M059J (cell line): ENCODE results near the gene ENOSF1. TPM values are rescaled to one million over a fixed set of nuclear protein-coding genes. Genes with fewer than 3 reads are reported as not detected.
"Not testable (repeated sequence)": the region's sequence is repeated elsewhere in the genome, so short reads cannot be mapped to it uniquely, and the experiment has no call there.

Source experiments
- DNase-seq: peaks from one replicate; pipeline ENCODE4 v3.0.0-alpha.2; 2012; ENCODE audit warnings: low read depth
- total RNA-seq: library from RNA; depleted of rRNA; stranded (reverse); fragments of >200 nt; shearing (Covaris generic); gene quantifications from 2 replicates; pipeline ENCODE4 v1.2.3, GENCODE V29; 2014; rRNA removed

ENOSF1 gene, protein sequence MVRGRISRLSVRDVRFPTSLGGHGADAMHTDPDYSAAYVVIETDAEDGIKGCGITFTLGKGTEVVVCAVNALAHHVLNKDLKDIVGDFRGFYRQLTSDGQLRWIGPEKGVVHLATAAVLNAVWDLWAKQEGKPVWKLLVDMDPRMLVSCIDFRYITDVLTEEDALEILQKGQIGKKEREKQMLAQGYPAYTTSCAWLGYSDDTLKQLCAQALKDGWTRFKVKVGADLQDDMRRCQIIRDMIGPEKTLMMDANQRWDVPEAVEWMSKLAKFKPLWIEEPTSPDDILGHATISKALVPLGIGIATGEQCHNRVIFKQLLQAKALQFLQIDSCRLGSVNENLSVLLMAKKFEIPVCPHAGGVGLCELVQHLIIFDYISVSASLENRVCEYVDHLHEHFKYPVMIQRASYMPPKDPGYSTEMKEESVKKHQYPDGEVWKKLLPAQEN
- total RNA-seq, result 3.5 and 4.5 TPM in 2 replicates

DNA sequence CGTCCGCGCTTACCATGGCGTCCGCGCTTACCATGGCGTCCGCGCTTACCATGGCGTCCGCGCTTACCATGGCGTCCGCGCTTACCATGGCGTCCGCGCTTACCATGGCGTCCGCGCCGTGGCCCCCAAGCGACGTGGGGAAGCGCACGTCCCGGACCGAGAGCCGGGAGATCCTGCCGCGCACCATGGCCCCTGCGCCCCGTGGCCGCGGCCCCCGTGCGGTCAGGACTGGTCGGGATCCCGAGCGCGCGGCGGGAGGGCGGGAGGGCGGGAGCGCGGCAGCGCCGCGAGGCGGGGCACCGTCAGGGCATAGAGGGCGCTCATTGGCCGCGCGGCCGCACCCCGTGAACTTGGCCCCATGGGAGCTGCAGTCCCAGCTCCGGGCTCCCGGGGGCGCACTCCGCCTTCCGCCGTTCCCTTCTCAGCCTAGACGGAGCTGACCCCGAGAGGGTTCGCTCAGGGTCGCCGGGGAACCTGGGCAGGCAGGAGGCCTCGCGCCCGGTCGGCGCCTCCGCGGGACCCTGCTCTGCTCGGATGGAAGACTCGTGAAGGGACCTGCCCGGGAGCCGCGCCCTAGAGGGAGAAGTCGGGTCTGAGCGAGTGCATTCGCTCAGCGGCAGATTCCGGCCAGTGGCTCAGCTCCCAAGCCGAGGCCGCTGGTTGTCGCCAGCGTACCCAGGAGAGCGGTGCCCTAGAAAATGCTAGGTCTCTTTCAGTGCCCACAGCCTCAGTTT lies at the start of gene ENOSF1:
Gene ENOSF1, minus strand, starts transcription at position 230 of the 734 bp plus-strand sequence. Its CDS starts 43 bp downstream, at position 187.
- peak; percentile 53 for DNase-seq

DNA sequence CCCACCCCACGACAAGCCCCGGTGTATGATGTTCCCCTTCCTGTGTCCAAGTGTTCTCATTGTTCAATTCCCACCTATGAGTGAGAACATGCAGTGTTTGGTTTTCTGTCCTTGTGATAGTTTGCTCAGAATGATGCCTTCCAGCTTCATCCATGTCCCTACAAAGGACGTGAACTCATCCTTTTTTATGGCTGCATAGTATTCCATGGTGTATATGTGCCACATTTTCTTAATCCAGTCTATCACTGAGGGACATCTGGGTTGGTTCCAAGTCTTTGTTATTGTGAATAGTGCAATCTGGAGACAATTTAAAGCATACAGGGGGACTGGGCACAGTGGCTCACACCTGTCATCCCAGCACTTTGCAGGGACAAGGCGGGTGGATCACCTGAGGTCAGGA lies 47.4 kb upstream of the ENOSF1 start:
- not testable (repeated sequence) for DNase-seq

DNA sequence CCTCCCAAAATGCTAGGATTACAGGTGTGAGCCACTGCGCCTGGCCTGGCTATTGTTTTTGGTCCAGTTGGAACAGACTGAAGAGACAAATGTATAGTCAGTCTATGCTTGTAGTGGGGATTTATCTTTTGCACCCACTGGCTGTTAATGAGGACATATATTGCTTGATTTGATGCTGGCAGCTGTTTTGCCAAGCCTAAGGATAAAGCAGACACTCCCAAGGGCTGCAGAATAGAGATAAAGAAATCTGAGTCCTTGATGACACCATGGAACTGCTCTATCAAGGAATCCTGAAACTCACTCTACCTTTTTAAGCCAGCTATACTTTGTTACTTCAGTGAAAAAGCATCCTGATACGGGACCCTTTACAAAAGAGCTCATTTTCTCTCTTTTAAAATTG lies 43.1 kb upstream of the ENOSF1 start:
- DNase-seq, result no peak

DNA sequence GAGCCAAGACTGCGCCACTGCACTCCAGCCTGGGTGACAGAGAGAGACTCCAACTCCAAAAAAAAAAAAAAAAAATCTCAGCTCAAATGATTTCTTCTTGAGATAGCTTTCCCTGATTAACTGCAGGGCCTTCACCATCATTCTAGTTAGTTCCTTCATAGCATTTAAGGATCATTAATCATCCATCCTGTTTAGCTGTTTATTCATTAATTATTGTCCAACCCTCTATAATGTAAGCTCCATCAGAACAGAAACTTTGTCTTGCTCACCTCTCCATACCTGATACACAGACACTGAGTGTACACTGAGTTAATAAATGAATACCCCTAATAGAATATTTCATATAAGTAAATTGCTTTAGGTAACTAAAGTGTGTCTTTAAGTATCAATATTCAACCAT lies 42.2 kb upstream of the ENOSF1 start:
- no peak for DNase-seq

DNA sequence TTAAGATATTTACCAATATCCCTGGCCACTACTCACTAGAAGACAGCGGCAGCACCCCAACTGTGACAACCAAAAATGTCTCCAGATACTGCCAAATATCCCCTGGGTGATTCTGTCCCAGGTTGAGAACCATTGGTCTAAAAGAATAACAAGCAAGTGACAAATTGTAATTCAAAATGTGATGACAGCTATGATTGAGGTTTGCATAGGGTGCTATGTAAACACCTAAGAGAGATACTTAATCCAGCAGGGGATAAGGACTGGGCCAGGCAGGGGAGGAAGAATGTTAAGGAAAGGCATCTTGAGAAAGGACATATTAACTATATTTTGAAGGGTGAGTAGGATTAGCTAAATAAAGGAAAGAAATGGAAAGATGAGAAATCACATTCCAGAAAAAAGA lies 38.0 kb upstream of the ENOSF1 start:
- no peak for DNase-seq

DNA sequence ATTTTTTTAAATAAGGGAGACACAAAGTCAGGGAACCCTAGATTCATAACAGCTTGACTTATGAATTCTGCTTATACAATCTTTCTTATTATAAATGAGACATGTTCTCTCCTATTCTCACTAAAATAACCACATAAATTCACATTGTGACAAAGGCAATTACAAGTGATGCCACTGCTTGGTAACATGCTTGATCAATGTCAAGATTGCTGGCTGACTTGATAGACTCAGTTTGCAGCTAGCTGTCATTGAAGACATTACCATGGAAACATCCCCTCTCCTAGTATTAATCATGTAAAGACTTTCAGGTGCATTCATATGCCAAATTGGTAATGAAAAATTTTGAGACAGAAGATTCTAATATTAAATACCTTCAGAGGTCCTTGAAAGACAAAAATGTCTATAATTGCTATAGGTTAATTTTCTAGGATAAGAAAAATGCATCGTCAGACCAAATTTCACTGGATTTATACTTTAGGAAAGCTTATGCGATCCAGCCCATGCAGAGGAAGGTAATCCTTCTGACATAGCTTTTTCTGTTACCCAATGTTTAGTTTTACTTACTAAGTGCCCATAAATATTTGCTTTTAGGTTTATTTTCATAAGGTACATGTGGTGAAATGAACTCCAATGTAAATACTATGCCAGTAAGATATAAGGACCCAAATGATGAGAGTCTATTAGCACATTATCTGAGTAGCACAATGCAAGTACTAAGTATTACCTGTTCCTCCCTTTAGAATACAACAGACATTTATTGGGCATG lies 32.6 kb upstream of the ENOSF1 start:
- DNase-seq, result no peak

DNA sequence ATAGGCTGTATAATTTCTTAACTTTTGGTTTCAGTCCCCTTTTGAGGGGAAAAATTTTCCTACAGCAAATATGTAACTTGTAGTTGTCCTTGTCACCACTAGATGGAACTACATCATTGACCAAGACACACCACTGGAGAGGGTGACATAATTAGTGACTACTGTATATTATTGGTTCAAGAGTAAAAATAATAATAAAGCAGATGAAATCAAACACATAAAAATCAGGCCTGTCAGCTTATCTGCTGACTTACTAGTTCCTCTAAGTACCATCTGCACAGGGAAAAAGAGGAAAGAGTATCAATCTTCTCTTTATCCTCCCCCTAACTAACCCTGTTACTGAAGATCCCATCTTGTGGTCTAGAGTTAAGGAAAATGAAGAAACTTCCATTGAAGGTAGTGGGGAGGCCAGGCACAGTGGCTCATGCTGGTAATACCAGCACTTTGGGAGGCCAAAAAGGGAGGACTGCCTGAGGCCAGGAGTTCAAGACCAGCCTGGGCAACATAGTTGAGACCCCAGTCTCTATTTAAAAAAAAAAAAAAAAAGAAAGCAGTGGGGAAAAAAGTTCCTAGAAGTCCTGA lies 29.6 kb upstream of the ENOSF1 start:
- DNase-seq, result peak; percentile 38

DNA sequence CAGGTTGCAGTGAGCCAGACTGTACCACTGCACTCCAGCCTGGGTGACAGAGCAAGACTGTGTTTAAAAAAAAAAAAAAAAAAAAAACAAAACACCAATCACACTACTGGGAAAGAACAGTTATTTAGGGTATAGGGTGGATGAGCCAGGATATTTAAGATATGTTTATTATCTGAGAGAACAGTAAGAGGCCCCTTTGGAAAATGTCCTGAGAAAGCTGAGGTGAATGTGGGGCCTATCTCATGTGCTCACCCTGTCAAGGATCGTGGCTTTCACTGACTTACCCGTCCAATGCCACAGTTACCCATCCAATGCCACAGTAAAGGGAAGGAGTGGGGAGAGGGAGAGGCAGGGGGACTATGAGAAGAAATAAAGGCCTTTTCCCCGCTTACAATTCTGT lies 19.9 kb upstream of the ENOSF1 start:
- no peak for DNase-seq

DNA sequence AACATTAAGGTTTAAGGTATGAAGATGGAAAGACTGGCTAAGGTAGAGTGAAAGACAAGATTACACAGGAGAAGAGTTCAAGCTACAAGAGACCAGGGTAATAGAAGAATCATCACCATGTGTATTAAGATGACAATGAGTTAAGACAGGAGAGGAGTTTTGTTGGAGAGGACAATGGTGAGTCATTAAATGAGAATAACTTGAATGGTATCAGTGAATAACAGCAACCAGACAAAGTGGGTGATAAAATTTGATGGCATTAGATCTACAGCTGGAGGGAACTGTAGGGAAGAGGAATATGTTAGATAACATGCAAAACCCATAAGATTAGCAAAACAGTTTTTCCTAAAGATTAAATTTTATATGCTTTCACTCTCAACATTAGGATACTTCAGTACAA lies 18.8 kb upstream of the ENOSF1 start:
- DNase-seq, result no peak

DNA sequence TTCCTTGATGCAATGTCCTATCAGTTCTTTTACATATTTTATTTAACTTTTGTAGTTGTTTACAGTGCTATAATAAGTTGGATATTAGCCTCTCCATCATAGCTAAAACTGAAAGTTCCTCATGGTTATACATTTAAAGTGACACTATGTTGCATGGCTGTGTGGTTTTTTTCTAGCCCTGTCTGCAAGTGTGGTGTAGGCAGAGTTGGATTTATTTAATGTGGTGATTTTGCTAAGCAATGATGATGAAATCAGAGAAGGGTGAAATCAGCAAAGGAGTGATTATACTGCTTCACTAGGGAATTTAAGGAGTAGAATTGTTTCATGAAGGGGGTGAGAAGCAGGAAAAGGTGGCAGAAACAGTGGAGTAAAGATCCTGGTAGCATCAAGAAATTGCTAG lies 18.3 kb upstream of the ENOSF1 start:
- no peak for DNase-seq

DNA sequence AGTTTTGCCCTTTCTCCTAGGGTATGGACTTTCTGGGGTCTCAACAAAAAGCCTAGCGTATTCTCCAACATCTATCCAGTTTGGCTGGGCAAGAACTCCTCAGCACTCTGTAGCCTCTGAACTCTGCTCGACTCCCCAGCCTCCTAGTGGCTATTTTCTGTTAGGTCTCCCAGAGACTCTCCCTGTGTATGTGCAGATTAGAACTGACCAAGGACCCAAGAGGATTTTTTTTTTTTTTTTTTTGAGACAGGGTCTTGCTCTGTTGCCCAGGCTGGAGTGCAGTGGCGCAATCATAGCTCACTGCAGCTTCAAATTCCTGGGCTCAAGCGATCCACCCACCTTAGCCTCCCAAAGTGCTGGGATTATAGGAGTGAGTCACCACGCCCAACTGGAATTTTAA lies 17.7 kb upstream of the ENOSF1 start:
- DNase-seq, result not testable (repeated sequence)

DNA sequence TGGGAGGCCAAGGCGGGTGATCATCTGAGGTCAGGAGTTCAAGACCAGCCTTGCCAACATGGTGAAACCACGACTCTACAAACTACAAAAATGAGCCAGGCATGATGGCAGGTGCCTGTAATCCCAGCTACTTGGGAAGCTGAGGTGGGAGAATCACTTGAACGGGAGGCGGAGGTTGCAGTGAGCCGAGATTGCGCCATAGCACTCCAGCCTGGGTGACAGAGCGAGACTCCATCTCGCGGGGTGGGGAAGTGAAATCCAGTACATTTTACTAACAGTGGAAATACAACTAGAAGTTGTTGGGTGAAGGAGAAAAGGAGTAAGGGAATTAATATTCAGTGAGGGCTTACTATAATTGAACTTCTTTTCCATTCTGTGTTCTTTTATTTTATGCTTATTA lies 13.2 kb upstream of the ENOSF1 start:
- no peak for DNase-seq

DNA sequence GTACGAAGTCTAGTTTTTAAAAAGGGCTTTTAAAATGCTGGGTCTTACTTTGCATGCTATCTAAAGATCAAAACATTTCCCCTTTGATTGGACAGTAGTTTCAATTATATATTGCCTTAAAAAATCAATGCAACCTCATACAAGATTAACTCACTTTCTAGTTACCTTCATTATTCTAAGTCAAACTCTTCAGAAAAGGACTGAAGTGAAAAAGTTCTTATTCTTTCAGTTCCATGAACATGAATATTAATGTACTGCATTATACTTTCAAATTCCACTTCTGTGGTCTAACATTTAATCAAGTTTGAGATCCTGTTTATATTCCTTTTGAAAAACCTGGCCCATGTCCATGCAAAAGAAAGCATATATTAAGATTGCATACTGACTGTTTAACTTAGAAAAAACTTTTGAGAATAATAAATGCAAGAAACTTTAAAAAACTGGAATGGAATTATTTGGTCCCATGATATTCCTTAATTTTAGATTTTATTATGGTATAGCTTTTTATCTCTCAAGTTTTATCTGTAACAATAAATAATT lies 11.2 kb upstream of the ENOSF1 start:
- no peak for DNase-seq

DNA sequence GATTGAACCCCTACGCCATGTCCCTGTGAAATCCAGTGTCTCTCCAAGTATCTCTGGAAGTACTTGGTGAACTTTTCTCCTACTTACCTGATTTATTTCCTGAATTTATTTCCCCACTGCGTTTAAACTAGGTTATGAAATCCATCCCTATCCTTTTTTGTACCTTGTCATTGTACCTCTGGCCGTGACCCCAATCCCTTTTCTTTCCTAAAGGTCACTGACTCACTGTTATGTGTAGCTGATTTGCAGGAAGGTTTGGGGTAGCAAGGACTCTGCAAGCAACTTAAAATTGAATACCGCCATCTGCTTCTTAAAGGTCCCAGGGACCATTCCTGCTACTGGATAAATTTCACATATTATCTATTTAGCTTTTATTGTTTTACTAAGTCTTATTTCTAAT lies 4.6 kb upstream of the ENOSF1 start:
- no peak for DNase-seq

DNA sequence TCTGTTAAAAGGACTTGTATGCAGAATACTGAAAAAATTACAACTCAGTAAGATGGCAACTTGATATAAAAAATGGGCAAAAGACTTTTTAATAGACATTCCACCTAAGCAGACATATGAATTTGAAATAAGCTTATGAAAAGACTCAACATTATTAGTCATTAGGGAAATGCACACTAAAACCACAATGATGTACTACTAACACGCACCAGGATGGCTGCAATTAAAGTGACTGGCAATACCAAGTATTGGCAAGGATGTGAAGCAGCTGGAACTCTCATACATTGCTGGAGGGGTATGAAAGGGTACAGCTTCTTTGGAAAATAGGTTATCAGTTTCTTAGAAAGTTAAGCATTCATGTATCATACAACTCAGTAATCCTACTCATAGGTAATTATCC lies 3.2 kb upstream of the ENOSF1 start:
- peak; percentile 86 for DNase-seq

DNA sequence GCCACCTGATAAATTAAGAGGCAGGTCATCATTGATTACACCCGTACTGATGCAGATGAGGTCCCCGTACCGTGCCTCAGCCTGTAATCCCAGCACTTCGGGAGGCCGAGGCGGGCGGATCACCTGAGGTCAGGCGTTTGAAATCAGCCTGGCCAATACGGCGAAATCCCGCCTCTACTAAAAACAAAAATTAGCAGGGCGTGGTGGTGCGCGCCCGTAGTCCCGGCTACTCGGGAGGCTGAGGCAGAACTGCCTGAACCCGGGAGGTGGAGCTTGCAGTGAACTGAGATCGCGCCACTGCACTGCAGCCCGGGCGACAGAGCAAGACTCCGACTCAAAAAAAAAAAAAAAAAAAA lies 683 bp upstream of the ENOSF1 start:
- no peak for DNase-seq

DNA sequence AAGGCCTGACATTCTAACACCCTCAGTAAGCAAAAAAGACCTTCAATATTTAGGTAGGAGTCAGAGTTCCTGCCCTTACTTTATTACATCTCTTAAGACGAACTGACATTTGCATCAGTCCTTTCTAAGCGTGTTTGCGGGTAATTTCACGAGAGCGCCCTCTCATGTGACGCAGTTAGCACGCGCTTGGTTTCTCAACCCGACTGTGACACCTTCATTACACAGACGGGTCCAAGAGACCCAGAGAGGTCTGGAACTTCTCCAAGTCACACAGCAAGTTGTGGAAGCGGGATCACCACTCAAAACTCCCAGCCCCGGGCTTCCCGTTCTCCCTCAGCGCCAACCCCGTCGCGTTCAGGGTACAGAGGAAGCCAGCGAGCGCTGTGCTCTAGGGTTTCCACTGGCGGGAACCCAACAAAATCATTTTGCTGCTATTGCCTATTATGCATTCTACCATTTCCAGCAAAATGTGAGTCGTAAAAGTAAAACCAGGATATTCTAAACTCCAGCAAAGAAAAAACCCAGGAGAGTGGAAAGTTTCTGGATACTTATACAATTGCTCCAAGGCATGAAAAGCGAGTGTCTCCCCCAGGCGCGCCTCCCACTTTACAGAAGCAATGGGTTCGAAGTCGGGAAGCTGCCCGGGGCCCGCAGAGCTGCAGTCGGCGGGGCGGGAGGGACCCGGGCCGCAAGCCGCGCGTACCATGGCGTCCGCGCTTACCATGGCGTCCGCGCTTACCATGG lies 601 bp downstream of the ENOSF1 start:
- DNase-seq, result peak; percentile 77

DNA sequence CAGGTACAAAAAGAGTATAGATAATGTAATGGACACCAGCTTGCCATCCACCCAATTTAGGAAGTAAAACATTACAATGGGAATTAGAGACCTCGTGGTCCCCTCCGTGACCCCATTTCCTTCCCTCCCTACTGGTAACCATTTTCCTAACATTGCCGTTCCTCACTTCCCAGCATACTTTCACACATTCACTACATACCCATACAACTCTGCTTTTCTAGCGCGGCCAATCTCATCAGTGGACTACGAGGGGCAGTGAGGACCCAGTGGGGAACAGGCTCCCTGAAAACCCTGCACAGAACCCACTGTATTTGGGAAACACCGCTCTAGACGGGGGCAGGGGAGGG lies 1.1 kb downstream of the ENOSF1 start:
- no peak for DNase-seq

DNA sequence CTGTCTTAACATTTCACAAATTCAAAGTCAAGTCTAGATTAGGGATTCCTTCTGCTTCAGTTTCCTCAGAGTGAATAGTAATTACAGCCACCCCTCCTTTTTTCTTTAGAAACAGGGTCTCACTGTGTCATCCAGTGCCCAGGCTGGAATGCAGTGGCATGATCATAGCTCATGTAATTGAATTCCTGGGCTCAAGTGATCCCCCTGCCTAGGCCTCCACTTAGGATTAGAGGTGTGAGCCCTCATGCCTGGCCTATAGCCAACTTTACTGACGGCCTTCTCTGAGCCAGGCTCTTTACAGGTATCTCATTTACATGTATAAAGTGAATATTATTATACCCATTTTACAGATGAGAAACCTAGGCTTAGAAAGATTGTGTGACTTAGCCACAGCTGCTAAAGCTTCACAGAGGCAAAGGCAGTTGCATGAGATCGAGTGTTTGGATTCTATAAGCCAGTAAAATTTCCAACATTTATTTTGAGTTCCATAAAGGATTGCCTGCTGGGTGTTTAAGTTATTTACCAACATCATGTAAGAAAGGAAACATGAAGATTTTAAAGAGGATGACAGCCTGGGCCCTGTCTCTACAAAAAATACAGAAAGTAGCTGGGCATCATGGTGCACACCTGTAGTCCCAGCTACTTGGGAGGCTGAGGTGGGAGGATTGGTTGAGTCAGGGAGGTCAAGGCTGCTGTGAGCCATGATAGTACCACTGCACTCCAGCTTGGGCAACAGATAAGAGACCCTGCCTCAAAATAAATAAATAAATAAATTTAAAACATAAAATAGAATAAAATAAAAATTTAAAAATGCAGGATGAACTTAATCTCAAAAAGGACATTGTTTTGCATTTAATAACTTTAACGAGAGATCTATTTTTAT lies 1.8 kb downstream of the ENOSF1 start:
- DNase-seq, result no peak

DNA sequence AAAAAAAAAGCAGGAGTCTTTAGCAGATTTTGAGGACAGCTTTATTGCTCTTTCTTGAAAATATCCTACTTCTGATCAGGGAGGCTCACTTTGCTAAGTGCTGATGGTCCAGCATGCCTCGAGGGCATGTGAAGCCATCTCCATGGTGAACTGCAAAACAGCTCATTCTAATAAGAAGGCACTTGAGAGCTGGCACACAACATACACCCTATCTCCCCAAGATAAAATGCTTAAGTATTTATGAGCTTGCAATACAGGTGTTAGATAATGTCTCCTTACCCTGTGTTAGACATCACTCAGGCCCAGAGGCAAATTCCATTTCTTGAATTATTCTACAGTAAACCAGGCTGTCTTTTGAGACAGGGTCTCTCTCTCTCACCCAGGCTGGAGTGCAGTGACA lies 2.7 kb downstream of the ENOSF1 start:
- DNase-seq, result peak; percentile 80
